Neural cell (in vitro differentiated cells): ENCODE measurements around the gene PTPRK. TPM values are rescaled to one million over a fixed set of nuclear protein-coding genes. Genes with fewer than 3 reads are reported as not detected.

Experiments used
- H2AFZ ChIP-seq: fragments of 200-600, 300-800 bp; sonication (generic), shearing (Covaris generic); 2 replicates; pipeline ENCODE4 v1.6.0; 2014; ENCODE audit warnings: low read depth, mild to moderate bottlenecking, antibody characterized with exemption, low read length, moderate library complexity
- H3F3A ChIP-seq: fragments of 200-600 bp; shearing (Covaris generic); 2 replicates; pipeline ENCODE4 v1.6.1; 2016; ENCODE audit warnings: mild to moderate bottlenecking, moderate library complexity, mixed read lengths, antibody characterized with exemption, low read length; ENCODE audit not compliant: insufficient read depth, poor library complexity, severe bottlenecking
- H3K27ac ChIP-seq: fragments of 200-600, 300-800 bp; sonication (generic), shearing (Covaris generic); 2 replicates; pipeline ENCODE4 v1.5.1; 2014; ENCODE audit warnings: mild to moderate bottlenecking, low read length, moderate library complexity
- H3K27me3 ChIP-seq: fragments of 300-800, 200-600 bp; sonication (generic), shearing (Covaris generic); 2 replicates; pipeline ENCODE4 v1.6.0; 2014; ENCODE audit warnings: mild to moderate bottlenecking, low read depth, low read length, moderate library complexity; ENCODE audit not compliant: insufficient read depth
- H3K36me3 ChIP-seq: fragments of 300-800, 200-600 bp; sonication (generic), shearing (Covaris generic); 2 replicates; pipeline ENCODE4 v1.5.1; 2014; ENCODE audit warnings: mild to moderate bottlenecking, antibody characterized with exemption, low read length, moderate library complexity; ENCODE audit not compliant: insufficient read depth
- H3K4me2 ChIP-seq: fragments of 300-800, 200-600 bp; sonication (generic), shearing (Covaris generic); 2 replicates; pipeline ENCODE4 v1.6.0; 2014; ENCODE audit warnings: mild to moderate bottlenecking, low read length
- H3K4me3 ChIP-seq: fragments of 300-800, 200-600 bp; sonication (generic), shearing (Covaris generic); 2 replicates; pipeline ENCODE4 v1.5.1; 2014; ENCODE audit warnings: mild to moderate bottlenecking, low read length, moderate library complexity
- H3K79me2 ChIP-seq: fragments of 200-600 bp; shearing (Covaris generic); replicated peaks from 2 replicates; pipeline ENCODE4 v1.6.0; 2014; ENCODE audit warnings: mild to moderate bottlenecking, low read length, moderate library complexity; ENCODE audit not compliant: insufficient read depth
- H3K9ac ChIP-seq: fragments of 300-800, 200-600 bp; sonication (generic), shearing (Covaris generic); 2 replicates; pipeline ENCODE4 v1.6.1; 2016; ENCODE audit warnings: mild to moderate bottlenecking, low read length, mixed read lengths
- H3K9me2 ChIP-seq: fragments of 200-600 bp; shearing (Covaris generic); 2 replicates; pipeline ENCODE4 v1.6.1; 2016; ENCODE audit warnings: mild to moderate bottlenecking, low read length, mixed read lengths; ENCODE audit not compliant: insufficient read depth
- H3K9me3 ChIP-seq: fragments of 200-600, 300-800 bp; sonication (generic), shearing (Covaris generic); 2 replicates; pipeline ENCODE4 v1.6.1; 2016; ENCODE audit warnings: mild to moderate bottlenecking, mixed run types, low read length, moderate library complexity, mixed read lengths
- H4K20me1 ChIP-seq: fragments of 200-600 bp; shearing (Covaris generic); 2 replicates; pipeline ENCODE4 v1.6.1; 2016; ENCODE audit warnings: mild to moderate bottlenecking, mixed run types; ENCODE audit not compliant: insufficient read depth
- EP300 ChIP-seq: fragments of 450-650 bp; conservative IDR thresholded peaks from 2 replicates; pipeline ENCODE4 v1.6.1; 2014; ENCODE audit warnings: antibody characterized with exemption, mild to moderate bottlenecking, moderate library complexity; ENCODE audit not compliant: poor library complexity, severe bottlenecking
- MXI1 ChIP-seq: fragments of 450-650 bp; conservative IDR thresholded peaks from 2 replicates; pipeline ENCODE4 v1.6.1; 2014; ENCODE audit warnings: antibody characterized with exemption, mild to moderate bottlenecking; ENCODE audit not compliant: poor library complexity, severe bottlenecking
- POLR2AphosphoS5 ChIP-seq: IDR thresholded peaks from 2 replicates; pipeline ENCODE4 v1.6.1; 2012
- SMC3 ChIP-seq: fragments of 450-650 bp; conservative IDR thresholded peaks from 2 replicates; pipeline ENCODE4 v1.6.1; 2014; ENCODE audit warnings: antibody characterized with exemption, mild to moderate bottlenecking, moderate library complexity; ENCODE audit not compliant: poor library complexity
- TAF1 ChIP-seq: IDR thresholded peaks from 2 replicates; pipeline ENCODE4 v1.6.1; 2012; ENCODE audit warnings: low read depth
- polyA plus RNA-seq: library from polyadenylated mRNA; depleted of rRNA; stranded (reverse); fragments of >200 nt; gene quantifications from 2 replicates; pipeline ENCODE4 v1.2.3, GENCODE V29; 2014
- TF ChIP-seq, protein P1 (sequence below): fragments of 450-650 bp; IDR thresholded peaks from 2 replicates; pipeline ENCODE4 v1.5.1; 2014; ENCODE audit warnings: antibody characterized with exemption, mild to moderate bottlenecking, moderate library complexity; ENCODE audit not compliant: poor library complexity, severe bottlenecking
- TF ChIP-seq, protein P2 (sequence below): IDR thresholded peaks from 2 replicates; pipeline ENCODE4 v1.6.1; 2012; ENCODE audit warnings: borderline replicate concordance

PTPRK gene
- polyA plus RNA-seq, 1 donor from 2014 or later = 10.4 TPM

DNA sequence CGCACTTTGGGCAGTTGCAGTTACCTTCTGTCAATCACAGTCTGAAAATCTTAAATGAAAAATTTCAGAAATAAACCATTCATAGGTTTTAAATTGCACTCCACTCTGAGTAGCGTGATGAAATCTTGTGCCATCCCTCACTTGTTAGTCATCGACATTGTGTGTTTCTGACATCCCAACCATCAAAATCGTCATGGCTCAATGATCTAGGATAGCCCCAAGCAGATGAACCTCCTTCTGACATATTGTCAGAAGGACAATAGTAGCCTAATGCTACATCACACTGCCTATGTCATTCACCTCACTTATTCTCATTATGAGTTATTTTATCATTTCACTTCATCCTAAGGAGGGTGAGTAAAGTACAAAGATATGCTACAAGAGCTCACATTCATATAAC lies 284.8 kb downstream of the PTPRK start:
- Histone ChIP-seq H4K20me1 (no peaks in the 10 kb centered on the region), H3K36me3 (no peaks in the 10 kb centered on the region), H3K27me3 (no peaks in the 10 kb centered on the region), H3K4me2 (no peak overlapping the region), H3F3A (no peaks in the 10 kb centered on the region), H3K4me3 (no peak overlapping the region), H3K9ac (no peak overlapping the region), H2AFZ (no peak overlapping the region), H3K27ac (no peak overlapping the region), H3K79me2 (no peaks in the 10 kb centered on the region), H3K9me3 (no peaks in the 10 kb centered on the region), H3K9me2 (no peaks in the 10 kb centered on the region)
- TF ChIP-seq EP300 = peak; percentile 47
- TF ChIP-seq, protein P1, sequence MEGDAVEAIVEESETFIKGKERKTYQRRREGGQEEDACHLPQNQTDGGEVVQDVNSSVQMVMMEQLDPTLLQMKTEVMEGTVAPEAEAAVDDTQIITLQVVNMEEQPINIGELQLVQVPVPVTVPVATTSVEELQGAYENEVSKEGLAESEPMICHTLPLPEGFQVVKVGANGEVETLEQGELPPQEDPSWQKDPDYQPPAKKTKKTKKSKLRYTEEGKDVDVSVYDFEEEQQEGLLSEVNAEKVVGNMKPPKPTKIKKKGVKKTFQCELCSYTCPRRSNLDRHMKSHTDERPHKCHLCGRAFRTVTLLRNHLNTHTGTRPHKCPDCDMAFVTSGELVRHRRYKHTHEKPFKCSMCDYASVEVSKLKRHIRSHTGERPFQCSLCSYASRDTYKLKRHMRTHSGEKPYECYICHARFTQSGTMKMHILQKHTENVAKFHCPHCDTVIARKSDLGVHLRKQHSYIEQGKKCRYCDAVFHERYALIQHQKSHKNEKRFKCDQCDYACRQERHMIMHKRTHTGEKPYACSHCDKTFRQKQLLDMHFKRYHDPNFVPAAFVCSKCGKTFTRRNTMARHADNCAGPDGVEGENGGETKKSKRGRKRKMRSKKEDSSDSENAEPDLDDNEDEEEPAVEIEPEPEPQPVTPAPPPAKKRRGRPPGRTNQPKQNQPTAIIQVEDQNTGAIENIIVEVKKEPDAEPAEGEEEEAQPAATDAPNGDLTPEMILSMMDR = no peak

DNA sequence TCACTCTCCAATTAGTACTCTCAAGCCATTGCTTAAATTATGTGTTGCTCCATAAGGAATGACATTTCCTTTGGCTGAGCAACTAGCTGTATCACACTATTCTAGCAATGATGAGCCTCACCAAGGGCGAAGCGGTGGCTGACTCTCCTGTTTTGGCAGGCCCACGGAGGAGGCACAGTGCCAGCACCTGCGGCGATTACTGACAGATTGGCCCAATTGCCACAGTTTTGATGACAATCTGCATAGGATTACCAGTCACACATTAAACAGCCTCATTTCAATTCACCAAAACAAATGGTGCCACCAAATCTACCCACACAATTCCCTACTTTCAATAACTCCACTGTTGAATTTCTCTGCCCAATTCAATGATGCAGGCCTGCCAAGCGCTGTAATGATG lies 286.9 kb downstream of the PTPRK start:
- Histone ChIP-seq H3K9me3 (no peaks in the 10 kb centered on the region), H3K9ac (no peak overlapping the region), H3K36me3 (no peaks in the 10 kb centered on the region), H3K27me3 (no peaks in the 10 kb centered on the region), H3K27ac (no peak overlapping the region), H3K4me2 (no peak overlapping the region), H3K4me3 (no peak overlapping the region), H3K79me2 (no peaks in the 10 kb centered on the region), H3K9me2 (no peaks in the 10 kb centered on the region), H2AFZ (no peak overlapping the region), H3F3A (no peaks in the 10 kb centered on the region), H4K20me1 (no peaks in the 10 kb centered on the region)
- no peak for TF ChIP-seq TAF1
- no peak for TF ChIP-seq POLR2AphosphoS5
- TF ChIP-seq, protein P1 = no peak
- no peak for TF ChIP-seq MXI1
- no peak for TF ChIP-seq EP300
- no peak for TF ChIP-seq SMC3
- TF ChIP-seq, protein P2, sequence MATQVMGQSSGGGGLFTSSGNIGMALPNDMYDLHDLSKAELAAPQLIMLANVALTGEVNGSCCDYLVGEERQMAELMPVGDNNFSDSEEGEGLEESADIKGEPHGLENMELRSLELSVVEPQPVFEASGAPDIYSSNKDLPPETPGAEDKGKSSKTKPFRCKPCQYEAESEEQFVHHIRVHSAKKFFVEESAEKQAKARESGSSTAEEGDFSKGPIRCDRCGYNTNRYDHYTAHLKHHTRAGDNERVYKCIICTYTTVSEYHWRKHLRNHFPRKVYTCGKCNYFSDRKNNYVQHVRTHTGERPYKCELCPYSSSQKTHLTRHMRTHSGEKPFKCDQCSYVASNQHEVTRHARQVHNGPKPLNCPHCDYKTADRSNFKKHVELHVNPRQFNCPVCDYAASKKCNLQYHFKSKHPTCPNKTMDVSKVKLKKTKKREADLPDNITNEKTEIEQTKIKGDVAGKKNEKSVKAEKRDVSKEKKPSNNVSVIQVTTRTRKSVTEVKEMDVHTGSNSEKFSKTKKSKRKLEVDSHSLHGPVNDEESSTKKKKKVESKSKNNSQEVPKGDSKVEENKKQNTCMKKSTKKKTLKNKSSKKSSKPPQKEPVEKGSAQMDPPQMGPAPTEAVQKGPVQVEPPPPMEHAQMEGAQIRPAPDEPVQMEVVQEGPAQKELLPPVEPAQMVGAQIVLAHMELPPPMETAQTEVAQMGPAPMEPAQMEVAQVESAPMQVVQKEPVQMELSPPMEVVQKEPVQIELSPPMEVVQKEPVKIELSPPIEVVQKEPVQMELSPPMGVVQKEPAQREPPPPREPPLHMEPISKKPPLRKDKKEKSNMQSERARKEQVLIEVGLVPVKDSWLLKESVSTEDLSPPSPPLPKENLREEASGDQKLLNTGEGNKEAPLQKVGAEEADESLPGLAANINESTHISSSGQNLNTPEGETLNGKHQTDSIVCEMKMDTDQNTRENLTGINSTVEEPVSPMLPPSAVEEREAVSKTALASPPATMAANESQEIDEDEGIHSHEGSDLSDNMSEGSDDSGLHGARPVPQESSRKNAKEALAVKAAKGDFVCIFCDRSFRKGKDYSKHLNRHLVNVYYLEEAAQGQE = no peak
